Natural killer cell (primary cell): ENCODE measurements around the gene MAPK4. TPM values are rescaled to one million over a fixed set of nuclear protein-coding genes. Genes with fewer than 3 reads are reported as not detected.

Source experiments
- ATAC-seq, 3 donors: fragments of 150-1000 bp in 2 of 3; fragments of 200-7000 bp in 1 of 3; cut with Tn5 transposase; 1 replicate in 1 of 3; 2 replicates in 2 of 3; pipeline ENCODE4 v1.10.0; 2021; ENCODE audit warnings: mild to moderate bottlenecking in 2 of 3, moderate library complexity in 2 of 3
- DNase-seq, 2 donors: peaks; one replicate each; pipeline versions ENCODE4 v3.0.0 to v3.0.0-alpha.2; 2013 to 2021; ENCODE audit warnings: mixed read lengths in 1 of 2
- H3K27ac ChIP-seq: one replicate; pipeline ENCODE4 v1.5.1; 2013; ENCODE audit warnings: mild to moderate bottlenecking, low read length
- H3K27me3 ChIP-seq: one replicate; pipeline ENCODE4 v1.6.1; 2013; ENCODE audit warnings: low read length; ENCODE audit not compliant: control insufficient read depth, insufficient read depth
- H3K36me3 ChIP-seq: one replicate; pipeline ENCODE4 v1.6.1; 2013; ENCODE audit warnings: low read length; ENCODE audit not compliant: control insufficient read depth, insufficient read depth
- H3K4me1 ChIP-seq: one replicate; pipeline ENCODE4 v1.6.1; 2013; ENCODE audit warnings: low read length; ENCODE audit not compliant: control insufficient read depth, insufficient read depth
- H3K4me3 ChIP-seq: one replicate; pipeline ENCODE4 v1.5.1; 2013; ENCODE audit warnings: low read length
- H3K9me3 ChIP-seq: one replicate; pipeline ENCODE4 v1.6.1; 2013; ENCODE audit warnings: low read length; ENCODE audit not compliant: control insufficient read depth, insufficient read depth
- H3K27ac Mint-ChIP-seq, 2 donors: one replicate each; pipeline ENCODE4 v1.8.0; 2022; ENCODE audit warnings: mild to moderate bottlenecking in 2 of 2, mixed read lengths in 2 of 2, moderate library complexity in 1 of 2
- H3K27me3 Mint-ChIP-seq, 2 donors: one replicate each; pipeline ENCODE4 v1.8.0; 2022; ENCODE audit warnings: low read depth in 2 of 2, mixed read lengths in 2 of 2
- H3K36me3 Mint-ChIP-seq: one replicate; pipeline ENCODE4 v1.8.0; 2022; ENCODE audit warnings: mixed read lengths
- H3K4me1 Mint-ChIP-seq, 2 donors: one replicate each; pipeline ENCODE4 v1.8.0; 2022; ENCODE audit warnings: mixed read lengths in 2 of 2
- H3K4me3 Mint-ChIP-seq: one replicate; pipeline ENCODE4 v1.8.0; 2022; ENCODE audit warnings: mild to moderate bottlenecking, moderate library complexity, mixed read lengths
- H3K9me3 Mint-ChIP-seq, 2 donors: one replicate each; pipeline ENCODE4 v1.8.0; 2022; ENCODE audit warnings: mixed read lengths in 2 of 2
- WGBS: methylation state at CpG from one replicate; pipeline ENCODE4 v1.1.7; 2013; ENCODE audit warnings: missing lambda C conversion rate; ENCODE audit not compliant: insufficient coverage; 5-methylcytosine and 5-hydroxymethylcytosine counted together
- intact Hi-C: fragments of 100-400 bp; cut with micrococcal nuclease; formaldehyde crosslinking; loops from one replicate; pipeline ENCODE4 v1.14.2; 2022
- total RNA-seq, 4 donors: library from RNA; stranded (reverse); fragments of 120-200 nt in 1 of 4; gene quantifications; one replicate each; pipeline versions ENCODE4 v1.2.3 to v1.2.4, GENCODE V29; 2013 to 2022
- TF ChIP-seq, protein P1 (sequence below): fragments of 200-600 bp; IDR thresholded peaks from one replicate; pipeline ENCODE4 v1.8.0; 2022; ENCODE audit warnings: antibody characterized with exemption

The MAPK4 gene
- total RNA-seq, 3 donors from 2014 or later (not counting 1 experiment from before 2014, with no cell fraction given), result not detected

DNA sequence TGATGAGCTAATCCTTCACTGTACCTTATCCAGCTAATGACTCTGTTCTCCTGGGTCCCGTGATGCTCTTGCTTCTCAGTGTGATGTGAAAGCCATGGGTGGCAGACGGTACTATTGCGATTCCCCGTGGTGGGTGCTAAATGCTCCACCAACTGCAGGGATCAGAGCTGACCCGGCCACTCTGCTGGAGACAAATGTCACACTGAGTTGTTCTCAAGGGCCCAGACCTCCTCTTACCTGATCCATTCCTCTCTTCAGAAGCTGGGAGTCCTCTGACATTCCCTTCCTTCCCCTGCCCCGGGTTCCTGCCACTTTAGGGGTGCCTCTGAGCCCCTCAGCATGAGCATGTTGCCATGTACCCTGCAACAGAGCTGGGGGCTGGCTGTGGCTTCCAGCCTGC lies 105.1 kb downstream of the MAPK4 start:
- H3K9me3 ChIP-seq, result no peaks in the 10 kb centered on the region
- TF ChIP-seq, protein P1, sequence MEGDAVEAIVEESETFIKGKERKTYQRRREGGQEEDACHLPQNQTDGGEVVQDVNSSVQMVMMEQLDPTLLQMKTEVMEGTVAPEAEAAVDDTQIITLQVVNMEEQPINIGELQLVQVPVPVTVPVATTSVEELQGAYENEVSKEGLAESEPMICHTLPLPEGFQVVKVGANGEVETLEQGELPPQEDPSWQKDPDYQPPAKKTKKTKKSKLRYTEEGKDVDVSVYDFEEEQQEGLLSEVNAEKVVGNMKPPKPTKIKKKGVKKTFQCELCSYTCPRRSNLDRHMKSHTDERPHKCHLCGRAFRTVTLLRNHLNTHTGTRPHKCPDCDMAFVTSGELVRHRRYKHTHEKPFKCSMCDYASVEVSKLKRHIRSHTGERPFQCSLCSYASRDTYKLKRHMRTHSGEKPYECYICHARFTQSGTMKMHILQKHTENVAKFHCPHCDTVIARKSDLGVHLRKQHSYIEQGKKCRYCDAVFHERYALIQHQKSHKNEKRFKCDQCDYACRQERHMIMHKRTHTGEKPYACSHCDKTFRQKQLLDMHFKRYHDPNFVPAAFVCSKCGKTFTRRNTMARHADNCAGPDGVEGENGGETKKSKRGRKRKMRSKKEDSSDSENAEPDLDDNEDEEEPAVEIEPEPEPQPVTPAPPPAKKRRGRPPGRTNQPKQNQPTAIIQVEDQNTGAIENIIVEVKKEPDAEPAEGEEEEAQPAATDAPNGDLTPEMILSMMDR, result no peak
- H3K4me3 ChIP-seq, result no peak overlapping the region
- H3K27ac Mint-ChIP-seq, result no peak overlapping the region
- intact Hi-C loops, result no loop called here
- no peak for DNase-seq
- no peak for ATAC-seq
- H3K9me3 Mint-ChIP-seq, result no peaks in the 10 kb centered on the region
- no peaks in the 10 kb centered on the region for H3K27me3 ChIP-seq
- no peak overlapping the region for H3K27ac ChIP-seq
- no peaks in the 10 kb centered on the region for H3K27me3 Mint-ChIP-seq
- no peaks in the 10 kb centered on the region for H3K36me3 ChIP-seq
- H3K4me3 Mint-ChIP-seq, result no peak overlapping the region
- 46% methylated on average over 6 of the region's 6 CpGs for WGBS
- H3K36me3 Mint-ChIP-seq, result no peaks in the 10 kb centered on the region
- H3K4me1 Mint-ChIP-seq, result no peaks in the 10 kb centered on the region
- no peaks in the 10 kb centered on the region for H3K4me1 ChIP-seq

DNA sequence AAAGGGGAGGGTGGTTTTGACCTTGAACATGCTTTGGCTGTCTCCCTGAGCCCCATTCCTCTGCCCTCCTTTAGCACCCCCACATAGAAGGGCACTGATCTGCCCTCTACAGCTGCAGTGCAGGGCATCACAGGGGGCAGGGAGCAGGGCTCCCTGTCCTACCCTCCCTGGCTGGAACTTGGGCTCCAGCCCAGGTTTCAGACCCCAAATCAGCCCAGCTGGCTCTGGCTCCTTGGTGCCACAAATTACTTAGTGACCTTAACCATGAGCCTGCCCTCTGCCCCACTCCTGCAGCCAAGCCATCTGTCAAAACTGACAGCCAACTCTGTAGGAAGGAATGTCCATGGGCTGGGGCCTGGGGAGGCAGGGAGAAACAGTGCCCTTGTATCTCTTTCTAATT lies 105.6 kb downstream of the MAPK4 start:
- H3K4me1 Mint-ChIP-seq, result no peaks in the 10 kb centered on the region
- TF ChIP-seq, protein P1, result no peak
- ATAC-seq (no peak), DNase-seq (no peak)
- no peak overlapping the region for H3K4me3 ChIP-seq
- H3K27ac Mint-ChIP-seq, result no peak overlapping the region
- H3K4me1 ChIP-seq, result no peaks in the 10 kb centered on the region
- H3K9me3 Mint-ChIP-seq, result no peaks in the 10 kb centered on the region
- no peak overlapping the region for H3K4me3 Mint-ChIP-seq
- intact Hi-C loops, result no loop called here
- H3K9me3 ChIP-seq, result no peaks in the 10 kb centered on the region
- H3K27me3 Mint-ChIP-seq, result no peaks in the 10 kb centered on the region
- no peaks in the 10 kb centered on the region for H3K36me3 ChIP-seq
- no peak overlapping the region for H3K27ac ChIP-seq
- no peaks in the 10 kb centered on the region for H3K36me3 Mint-ChIP-seq
- H3K27me3 ChIP-seq, result no peaks in the 10 kb centered on the region

DNA sequence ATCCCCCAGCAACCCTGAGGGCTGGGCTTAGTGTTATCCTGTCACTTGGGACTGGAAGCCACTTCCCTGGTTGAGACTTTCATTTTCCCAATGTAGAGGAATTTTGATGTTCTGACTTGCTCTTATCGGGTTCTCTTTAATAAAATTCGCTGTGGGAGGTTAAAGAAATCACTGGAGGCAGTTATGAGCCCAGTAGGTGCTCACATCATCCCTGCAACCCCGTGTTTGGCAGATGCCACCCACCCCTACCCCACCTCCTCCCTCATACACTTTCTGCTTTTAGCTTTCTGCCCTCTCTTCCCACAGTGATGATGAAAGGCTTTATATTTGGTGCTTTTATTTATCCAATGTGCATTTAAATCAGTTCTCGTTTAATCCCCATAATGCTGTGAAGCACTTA lies 106.6 kb downstream of the MAPK4 start:
- Mint-ChIP-seq H3K4me3 (no peak overlapping the region), H3K27ac (no peak overlapping the region), H3K27me3 (no peaks in the 10 kb centered on the region), H3K36me3 (no peaks in the 10 kb centered on the region), H3K9me3 (no peaks in the 10 kb centered on the region), H3K4me1 (no peaks in the 10 kb centered on the region)
- H3K4me1 ChIP-seq, result no peaks in the 10 kb centered on the region
- H3K4me3 ChIP-seq, result no peak overlapping the region
- TF ChIP-seq, protein P1, result no peak
- H3K9me3 ChIP-seq, result no peaks in the 10 kb centered on the region
- H3K27ac ChIP-seq, result no peak overlapping the region
- H3K36me3 ChIP-seq, result no peaks in the 10 kb centered on the region
- WGBS, result 86% methylated on average over 3 of the region's 4 CpGs
- no peak for ATAC-seq
- no peaks in the 10 kb centered on the region for H3K27me3 ChIP-seq
- intact Hi-C loops, result no loop called here
- no peak for DNase-seq

DNA sequence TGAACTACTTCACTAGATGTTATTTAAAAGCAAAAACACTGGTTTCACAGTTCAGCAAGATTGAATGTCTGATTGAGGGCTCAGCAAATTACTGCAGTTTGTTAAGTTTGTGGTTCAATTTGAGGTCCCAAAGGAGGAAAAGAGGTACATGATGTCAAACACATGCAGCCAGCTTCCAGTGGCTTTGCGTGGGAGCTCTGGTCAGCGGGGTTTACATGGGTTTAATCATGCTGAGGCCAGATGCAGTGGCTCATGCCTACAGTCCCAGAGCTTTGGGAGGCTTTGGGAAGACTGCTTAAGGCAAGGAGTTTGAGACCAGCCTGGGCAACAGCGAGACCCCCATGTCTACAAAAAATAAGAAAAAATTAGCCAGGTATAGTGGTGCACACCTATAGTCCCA lies 111.5 kb downstream of the MAPK4 start:
- Histone ChIP-seq H3K27me3 (no peaks in the 10 kb centered on the region), H3K4me3 (no peak overlapping the region), H3K9me3 (no peaks in the 10 kb centered on the region), H3K4me1 (no peaks in the 10 kb centered on the region), H3K27ac (no peak overlapping the region), H3K36me3 (no peaks in the 10 kb centered on the region)
- intact Hi-C loops, result no loop called here
- no peaks in the 10 kb centered on the region for H3K36me3 Mint-ChIP-seq
- DNase-seq (no peak), ATAC-seq (no peak)
- TF ChIP-seq, protein P1, result no peak
- peaks cover 0 to 6% of the 10 kb centered on the region in 2 donors for H3K27me3 Mint-ChIP-seq
- H3K4me3 Mint-ChIP-seq, result no peak overlapping the region
- no peak overlapping the region for H3K27ac Mint-ChIP-seq
- 81% methylated on average over 3 of the region's 3 CpGs for WGBS
- H3K4me1 Mint-ChIP-seq, result no peaks in the 10 kb centered on the region
- no peaks in the 10 kb centered on the region for H3K9me3 Mint-ChIP-seq
